Tongue (tissue), 2 donors: Measurements from ENCODE around the gene KLHL18. TPM values are rescaled to one million over a fixed set of nuclear protein-coding genes. Genes with fewer than 3 reads are reported as not detected.
"Not testable (repeated sequence)": the region's sequence is repeated elsewhere in the genome, so short reads cannot be mapped to it uniquely, and the experiment has no call there.

Experiments
- DNase-seq: peaks from one replicate; pipeline ENCODE4 v3.0.0-alpha.2; 2015
- total RNA-seq: library from RNA; depleted of rRNA; stranded (reverse); fragments of >200 nt; gene quantifications from one replicate; pipeline ENCODE4 v1.2.3, GENCODE V29; 2014

KLHL18 gene
- total RNA-seq, 1 donor from 2014 or later = 16.6 TPM

- no peak for DNase-seq
Observed at GRCh38 chr3:47314056-47314764, 31.5 kb downstream of the KLHL18 start.

DNA sequence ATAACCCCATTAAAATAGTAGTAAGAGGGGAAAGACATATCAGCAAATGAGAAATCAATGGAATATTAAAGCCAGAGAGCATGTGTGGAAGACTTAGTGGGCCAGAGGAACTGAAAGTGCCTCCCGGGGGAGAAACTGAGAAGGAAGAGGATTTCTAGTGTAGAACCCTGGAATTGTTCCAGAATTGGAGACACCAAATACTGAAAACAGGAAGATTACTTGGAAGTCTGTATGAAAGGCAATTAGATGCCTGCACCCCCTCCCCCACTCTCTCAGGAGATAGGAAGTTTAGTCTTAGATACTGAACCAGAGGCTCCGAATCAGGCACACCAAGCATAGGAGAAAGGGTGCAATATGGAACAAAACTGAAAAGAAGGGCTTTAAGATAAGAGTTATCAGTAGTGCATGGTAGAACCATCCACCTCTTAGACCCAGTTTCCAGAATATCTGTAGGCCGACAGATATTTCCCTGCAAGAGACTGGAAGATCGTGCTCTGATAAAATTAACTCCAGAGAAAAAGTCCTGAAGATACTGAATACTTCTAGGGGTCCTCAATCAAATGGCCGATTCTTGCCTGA, 32.4 kb downstream of the KLHL18 start:
- peak; percentile 41 for DNase-seq

- DNase-seq = not testable (repeated sequence)
Observed at GRCh38 chr3:47316151-47316550, 33.4 kb downstream of the KLHL18 start.

GRCh38 chr3:47318916-47319315, 36.2 kb downstream of the KLHL18 start:
- DNase-seq = peak; percentile 17

DNA sequence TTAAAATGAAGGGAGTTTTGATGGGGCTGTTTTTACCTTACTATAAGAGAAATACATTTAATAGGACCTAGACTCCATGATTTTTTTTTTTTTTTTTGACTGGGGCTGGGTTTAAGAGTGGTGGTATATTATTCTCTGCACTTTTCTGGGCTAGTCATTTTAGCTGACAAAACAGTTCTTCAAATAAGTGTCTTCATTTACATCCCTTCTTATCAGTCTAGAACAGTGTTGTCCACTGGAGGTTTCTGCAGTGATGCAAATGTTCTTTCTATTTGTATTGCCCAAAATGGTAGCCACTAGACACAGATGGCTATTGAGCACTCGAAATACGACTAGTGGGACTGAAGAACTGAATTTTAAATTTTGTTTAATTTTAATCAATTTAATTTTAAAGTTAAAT, 37.2 kb downstream of the KLHL18 start:
- DNase-seq = no peak

DNA sequence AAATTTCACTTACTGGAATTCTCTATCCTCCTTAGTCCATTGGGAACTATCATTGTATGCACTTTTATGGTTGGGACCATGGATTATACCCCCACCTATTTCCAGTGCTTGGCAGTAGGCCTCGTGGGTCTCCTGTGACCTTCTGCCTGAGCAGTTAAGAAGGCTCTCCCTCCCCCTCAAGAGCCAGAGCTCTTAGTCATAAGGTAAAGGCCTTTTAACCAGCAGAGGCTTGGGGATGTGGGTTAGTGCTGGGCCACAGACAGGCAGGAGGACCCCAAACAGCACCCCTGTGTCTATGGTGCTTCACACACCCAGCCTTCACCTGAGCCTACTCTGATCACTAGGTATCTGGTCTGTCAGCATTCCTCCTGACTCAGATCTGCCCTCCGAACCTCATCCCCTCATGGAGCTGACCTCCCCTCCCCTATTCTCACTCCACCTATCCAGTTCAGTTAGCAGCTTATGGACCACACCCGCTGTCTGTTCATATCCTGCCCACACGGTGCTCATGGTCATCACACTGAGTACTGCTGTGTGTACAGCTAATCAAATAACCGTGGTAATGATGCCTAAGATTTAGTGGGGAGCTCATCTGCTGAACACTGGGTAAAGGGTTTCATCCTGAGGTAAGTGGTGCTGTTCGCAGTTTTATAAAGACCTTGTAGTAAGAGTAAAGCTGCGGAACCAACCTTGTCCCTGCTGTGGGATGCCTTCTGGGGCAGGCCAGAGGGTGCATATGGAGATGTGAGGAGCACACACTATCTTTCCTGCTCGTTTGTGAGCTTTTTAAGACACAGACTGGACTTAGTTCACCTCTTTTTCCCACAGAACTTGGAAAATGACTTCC, 40.9 kb downstream of the KLHL18 start:
- DNase-seq = no peak

DNA sequence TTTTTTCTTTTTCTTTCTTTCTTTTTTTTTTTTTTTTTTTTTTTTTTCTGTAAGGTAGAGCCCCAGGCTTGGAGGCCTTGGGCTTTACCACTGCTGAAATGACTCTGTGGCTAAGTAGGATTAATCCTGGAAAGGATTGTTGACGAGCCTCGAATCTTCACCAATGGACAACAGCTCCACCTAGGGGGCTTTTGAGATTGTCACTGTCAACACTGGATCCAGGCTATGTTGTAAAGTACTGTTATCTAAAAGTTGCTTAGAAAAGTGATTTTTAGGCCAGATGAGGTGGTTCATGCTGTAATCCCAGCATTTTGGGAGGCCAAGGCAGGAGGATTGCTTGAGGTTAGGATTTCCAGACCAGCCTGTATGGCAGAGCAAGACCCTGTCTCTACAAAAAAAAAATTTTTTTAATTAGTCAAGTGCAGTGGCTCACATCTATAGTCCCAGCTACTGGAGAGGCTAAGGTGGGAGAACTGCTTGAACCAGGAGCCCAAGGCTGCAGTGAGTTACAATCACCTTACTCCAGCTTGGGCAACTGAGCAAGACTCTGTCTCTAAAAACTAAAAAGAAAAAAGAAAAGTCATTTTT, 41.6 kb downstream of the KLHL18 start:
- peak; percentile 92 for DNase-seq

GRCh38 chr3:47333907-47334306, 51.2 kb downstream of the KLHL18 start:
- DNase-seq = no peak

DNA sequence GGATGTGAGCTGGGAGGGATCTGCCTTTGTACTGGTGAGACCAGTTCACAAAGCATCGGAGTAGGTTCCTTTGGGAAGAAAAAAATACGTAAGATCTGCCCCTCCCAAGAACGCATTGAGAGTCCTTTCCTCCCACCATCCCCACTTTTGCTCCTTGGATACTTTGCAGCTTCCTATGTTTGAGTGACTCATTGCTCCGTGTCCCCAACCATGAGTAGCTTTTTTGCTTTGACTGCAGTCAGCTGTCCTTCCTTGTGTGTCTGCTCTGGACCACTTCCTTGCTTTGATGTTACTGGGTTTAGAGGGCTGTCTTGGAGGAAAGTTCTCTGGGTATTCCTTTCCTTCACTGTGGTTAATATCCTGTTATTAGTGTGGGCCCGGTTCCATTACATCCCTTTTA, 54.9 kb downstream of the KLHL18 start:
- DNase-seq = no peak

- peak; percentile 82 for DNase-seq
Observed at GRCh38 chr3:47339951-47340350, 57.2 kb downstream of the KLHL18 start.

- DNase-seq = no peak
Observed at GRCh38 chr3:47340866-47341265, 58.1 kb downstream of the KLHL18 start.

- DNase-seq = no peak
Observed at GRCh38 chr3:47342151-47342550, 59.4 kb downstream of the KLHL18 start.

- no peak for DNase-seq
Observed at GRCh38 chr3:47342812-47343211, 60.1 kb downstream of the KLHL18 start.

DNA sequence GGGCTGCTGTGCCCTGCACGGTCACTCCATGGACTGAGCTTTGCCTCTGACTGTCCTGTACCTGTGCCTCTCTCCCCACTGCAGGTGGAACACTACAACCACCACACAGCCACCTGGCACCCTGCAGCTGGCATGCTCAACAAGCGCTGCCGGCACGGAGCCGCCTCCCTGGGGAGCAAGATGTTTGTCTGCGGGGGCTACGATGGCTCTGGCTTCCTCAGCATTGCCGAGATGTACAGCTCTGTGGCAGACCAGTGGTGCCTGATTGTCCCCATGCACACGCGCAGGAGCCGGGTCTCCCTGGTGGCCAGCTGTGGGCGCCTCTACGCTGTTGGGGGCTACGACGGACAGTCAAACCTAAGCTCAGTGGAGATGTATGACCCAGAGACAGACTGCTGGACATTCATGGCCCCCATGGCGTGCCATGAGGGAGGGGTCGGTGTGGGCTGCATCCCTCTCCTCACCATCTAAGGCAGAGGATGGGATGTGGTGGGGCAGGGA, 60.8 kb downstream of the KLHL18 start:
- no peak for DNase-seq

- no peak for DNase-seq
Observed at GRCh38 chr3:47344971-47345370, 62.2 kb downstream of the KLHL18 start.

DNA sequence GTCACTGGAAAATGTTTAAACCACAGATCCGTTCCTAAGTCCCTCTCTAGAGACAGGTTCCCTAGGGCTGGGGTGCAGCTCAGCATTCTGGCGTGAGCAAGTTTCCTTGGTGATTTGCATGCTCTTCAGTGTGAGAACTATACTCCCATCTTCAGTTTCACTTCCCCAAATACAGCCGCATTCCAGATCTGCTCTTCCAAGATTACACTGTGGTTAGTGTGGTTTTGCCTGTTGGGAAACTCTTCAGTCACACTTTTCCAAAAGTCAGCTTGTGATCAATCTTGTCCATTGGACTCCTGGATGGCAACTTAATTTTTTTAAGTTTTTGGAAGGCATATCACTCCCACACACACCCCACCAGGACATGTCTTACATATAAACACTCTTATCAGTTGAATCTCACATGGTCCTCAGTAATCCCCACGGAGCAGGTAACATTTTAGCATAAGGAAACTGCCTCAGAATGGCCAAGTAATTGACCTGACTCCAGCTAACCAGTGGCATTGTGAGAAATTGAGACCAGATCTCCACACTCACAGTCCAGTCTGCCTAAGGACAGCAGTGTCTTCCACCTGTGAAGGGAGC, 64.6 kb downstream of the KLHL18 start:
- DNase-seq = no peak

- DNase-seq = no peak
Observed at GRCh38 chr3:47348411-47349154, 65.8 kb downstream of the KLHL18 start.

- DNase-seq = no peak
Observed at GRCh38 chr3:47355010-47355409, 72.3 kb downstream of the KLHL18 start.

DNA sequence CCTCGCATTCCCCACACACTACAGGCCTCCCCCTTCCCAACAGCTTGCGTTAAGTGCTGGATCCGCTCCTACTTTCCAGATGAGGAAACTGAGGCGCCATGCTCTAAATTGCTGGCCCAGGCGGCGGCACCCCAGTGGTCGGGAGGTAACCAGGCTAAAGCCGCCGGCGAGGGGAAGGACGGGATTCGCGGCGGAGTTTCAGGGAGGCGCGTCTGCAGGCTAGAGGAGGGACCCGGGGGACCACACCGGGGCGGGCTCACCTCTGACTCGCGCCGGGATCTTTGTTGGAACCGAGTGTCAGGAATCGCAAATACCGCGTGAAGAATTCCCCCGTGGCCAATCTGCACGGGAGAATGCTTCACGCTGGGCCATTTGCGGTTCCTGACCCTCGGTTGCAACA, 73.5 kb downstream of the KLHL18 start:
- no peak for DNase-seq

- no peak for DNase-seq
Observed at GRCh38 chr3:47359323-47359722, 76.6 kb downstream of the KLHL18 start.

DNA sequence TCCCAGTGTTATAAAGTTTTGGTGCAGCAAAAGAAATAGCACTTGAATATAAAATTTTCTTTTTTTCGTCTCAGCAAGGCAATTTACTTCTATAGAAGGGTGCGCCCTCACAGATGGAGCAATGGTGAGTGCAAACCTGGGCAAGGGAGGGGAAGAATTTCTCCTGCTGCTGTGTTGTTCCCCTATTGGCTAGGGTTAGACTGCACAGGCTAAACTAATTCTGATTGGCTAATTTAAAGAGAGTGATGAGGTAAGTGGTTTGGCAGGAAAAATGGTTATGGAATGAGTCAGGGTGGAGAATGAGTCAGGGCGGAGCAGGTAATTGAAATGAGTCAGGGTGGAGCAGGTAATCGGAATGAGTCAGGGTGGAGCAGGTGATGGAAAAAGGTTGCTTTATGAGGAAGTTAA, 77.4 kb downstream of the KLHL18 start:
- not testable (repeated sequence) for DNase-seq

GRCh38 chr3:47362701-47363100, 80.0 kb downstream of the KLHL18 start:
- DNase-seq = no peak
